Activated naive CD4-positive, alpha-beta T cell treated with Interleukin-2 at 50 U/mL for 16 hours (primary cell): ENCODE data around the gene CFHR5.
"Not testable (repeated sequence)": the region's sequence is repeated elsewhere in the genome, so short reads cannot be mapped to it uniquely, and the experiment has no call there.

Experiments
- DNase-seq: peaks from one replicate; pipeline ENCODE4 v3.0.0-alpha.2; 2020

The CFHR5 gene

GRCh38 chr1:196977278-196977677 lies at the start of gene CFHR5:
Gene CFHR5, plus strand, starts transcription at chr1:196977556. Its CDS starts 109 bp downstream, at chr1:196977665.
- DNase-seq = no peak

DNA sequence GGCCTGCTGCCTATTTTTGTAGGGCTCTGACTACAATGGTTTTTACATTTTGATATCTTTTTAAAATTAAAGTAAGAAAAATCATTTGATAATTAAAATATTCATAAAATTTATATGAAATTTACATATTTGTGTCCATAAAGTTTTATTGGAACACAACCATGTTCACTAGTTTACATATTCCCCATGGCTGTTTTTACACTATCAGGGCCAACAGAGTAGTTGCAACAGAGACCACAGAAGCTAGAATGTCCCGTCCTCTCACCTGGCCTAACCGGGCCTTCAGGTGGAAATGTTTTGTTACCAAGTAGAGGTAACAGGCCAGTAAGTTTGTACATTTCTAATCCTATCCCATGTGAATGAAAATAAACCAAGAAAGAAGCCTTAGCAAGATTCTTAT lies 44.5 kb upstream of the CFHR5 start:
- not testable (repeated sequence) for DNase-seq

GRCh38 chr1:196933531-196934189 lies 43.7 kb upstream of the CFHR5 start:
- no peak for DNase-seq

GRCh38 chr1:196941474-196941873 lies 35.9 kb upstream of the CFHR5 start:
- DNase-seq = not testable (repeated sequence)

- not testable (repeated sequence) for DNase-seq
Measured at GRCh38 chr1:196943568-196943967, 33.8 kb upstream of the CFHR5 start, which contains the start of gene CFHR2. Gene CFHR2, plus strand, starts transcription at chr1:196943738. Its CDS starts 143 bp downstream, at chr1:196943881.

GRCh38 chr1:196951711-196952394 lies 25.5 kb upstream of the CFHR5 start:
- DNase-seq = no peak

DNA sequence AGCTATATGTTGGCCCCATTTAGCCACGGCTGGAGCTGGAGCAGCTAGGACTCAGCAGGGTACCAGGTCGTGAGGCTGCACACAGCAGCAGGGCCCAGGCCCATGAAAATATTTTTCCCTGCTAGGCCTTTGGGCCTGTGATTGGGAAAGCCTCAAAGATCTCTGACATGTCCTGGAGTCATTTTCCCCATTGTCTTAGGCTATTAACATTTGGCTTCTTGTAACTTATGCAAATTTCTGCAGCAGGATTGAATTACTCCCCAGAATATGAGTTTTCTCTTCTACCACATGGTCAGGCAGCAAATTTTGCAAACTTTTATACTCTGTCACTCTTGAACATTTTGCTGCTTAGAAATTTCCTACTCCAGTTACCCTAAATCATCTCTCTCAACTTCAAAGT lies 22.6 kb upstream of the CFHR5 start:
- DNase-seq = no peak

- DNase-seq = no peak
Measured at GRCh38 chr1:196955926-196956325, 21.4 kb upstream of the CFHR5 start.

GRCh38 chr1:196960854-196961253 lies 16.5 kb upstream of the CFHR5 start:
- DNase-seq = no peak

- DNase-seq = no peak
Measured at GRCh38 chr1:196970182-196970581, 7.2 kb upstream of the CFHR5 start.

GRCh38 chr1:196976278-196976677 lies 1.1 kb upstream of the CFHR5 start:
- no peak for DNase-seq

- DNase-seq = no peak
Measured at GRCh38 chr1:196980859-196981258, 3.5 kb downstream of the CFHR5 start.

- DNase-seq = not testable (repeated sequence)
Measured at GRCh38 chr1:196982247-196982646, 4.9 kb downstream of the CFHR5 start.

DNA sequence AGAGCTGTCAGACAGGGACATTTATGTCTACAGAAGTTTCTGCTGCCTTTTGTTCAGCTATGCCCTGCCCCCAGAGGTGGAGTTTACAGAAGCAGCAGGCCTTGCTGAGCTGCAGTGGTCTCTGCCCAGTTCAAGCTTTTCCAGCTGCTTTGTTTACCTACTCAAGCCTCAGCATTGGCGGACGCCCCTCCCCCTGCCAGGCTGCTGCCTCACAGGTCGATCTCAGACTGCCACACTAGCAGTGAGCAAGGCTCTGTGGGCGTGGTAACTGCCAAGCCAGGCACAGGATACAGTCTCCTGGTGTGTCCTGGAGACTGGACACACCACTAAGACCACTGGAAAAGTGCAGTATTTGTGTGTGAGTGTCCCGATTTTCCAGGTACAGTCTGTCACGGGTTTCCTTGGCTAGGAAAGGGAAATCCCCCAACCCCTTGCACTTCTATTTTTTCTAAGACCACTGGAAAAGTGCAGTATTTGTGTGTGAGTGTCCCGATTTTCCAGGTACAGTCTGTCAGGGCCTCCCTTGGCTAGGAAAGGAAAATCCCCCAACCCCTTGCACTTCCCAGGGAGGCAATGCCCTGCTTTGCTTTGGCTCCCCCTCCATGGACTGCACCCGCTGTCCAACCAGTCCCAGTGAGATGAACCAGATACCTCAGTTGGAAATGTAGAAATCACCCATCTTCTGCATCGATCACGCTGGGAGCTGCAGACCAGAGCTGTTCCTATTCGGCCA lies 14.7 kb downstream of the CFHR5 start:
- DNase-seq = not testable (repeated sequence)

- no peak for DNase-seq
Measured at GRCh38 chr1:196993916-196994315, 16.6 kb downstream of the CFHR5 start.

- DNase-seq = no peak
Measured at GRCh38 chr1:196997423-196997822, 20.1 kb downstream of the CFHR5 start.

DNA sequence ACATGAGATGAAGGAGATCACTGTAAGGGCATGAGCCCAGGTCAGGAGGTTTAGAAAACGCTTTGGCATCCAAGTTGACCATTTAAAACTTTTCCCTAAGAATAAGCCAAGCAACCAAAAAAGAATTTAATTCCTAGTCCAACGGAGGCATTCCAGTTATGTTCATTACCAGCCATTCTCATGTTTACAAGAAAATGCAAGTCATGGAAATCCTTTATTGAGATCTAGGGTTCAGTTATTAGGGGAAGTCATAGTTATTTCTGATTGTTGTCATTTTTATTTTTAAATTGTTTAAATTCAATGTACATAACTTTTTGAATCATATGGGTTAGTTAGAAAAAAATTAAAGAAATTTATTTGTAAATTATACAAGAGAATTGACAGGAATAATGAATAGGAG lies 24.5 kb downstream of the CFHR5 start:
- no peak for DNase-seq

GRCh38 chr1:197003132-197003531 lies 25.8 kb downstream of the CFHR5 start:
- DNase-seq = no peak

GRCh38 chr1:197008861-197009260 lies 31.5 kb downstream of the CFHR5 start:
- DNase-seq = no peak

DNA sequence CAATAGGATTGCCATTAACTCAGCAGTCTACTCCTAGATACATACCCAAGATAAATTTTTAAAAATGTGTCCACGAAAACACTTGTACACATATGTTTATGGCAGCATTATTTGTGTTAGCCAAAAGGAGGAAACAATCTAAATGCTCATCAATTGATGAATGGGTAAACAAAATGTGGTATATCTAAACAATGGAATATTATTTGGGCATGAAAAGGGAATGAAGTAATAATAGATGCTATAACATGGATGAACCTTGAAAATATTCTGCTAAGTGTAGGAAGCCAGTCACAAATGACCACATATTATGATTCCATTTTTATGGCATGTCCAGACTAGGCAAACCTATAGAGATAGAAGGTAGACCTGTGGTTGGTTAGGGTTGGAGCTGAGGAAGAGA lies 34.3 kb downstream of the CFHR5 start:
- no peak for DNase-seq

GRCh38 chr1:197013234-197013633 lies 35.9 kb downstream of the CFHR5 start:
- DNase-seq = no peak

- DNase-seq = no peak
Measured at GRCh38 chr1:197016751-197017150, 39.4 kb downstream of the CFHR5 start.

GRCh38 chr1:197017558-197018146 lies 40.3 kb downstream of the CFHR5 start:
- DNase-seq = no peak
